A673 (cell line): ENCODE results near the gene PGGT1B. TPM values are rescaled to one million over a fixed set of nuclear protein-coding genes. Genes with fewer than 3 reads are reported as not detected.

ENCODE experiments used
- BruUV-seq: library from RNA; stranded (reverse); fragments of 400-500 nt; replicated peaks from 2 replicates; lab custom pipeline; 2021; lab: Mats Ljungman, UMichigan
- CTCF ChIA-PET: fragments of 300-600 bp; sonication (Branson Sonifier 250); formaldehyde crosslinking; loops from one replicate; lab custom pipeline; 2022; ENCODE audit warnings: antibody characterized with exemption; lab: Charles Lee
- POLR2A ChIA-PET: fragments of 300-600 bp; sonication (Branson Sonifier 250); formaldehyde crosslinking; loops from one replicate; lab custom pipeline; 2022; ENCODE audit warnings: antibody characterized with exemption; ENCODE audit not compliant: low non-redundant PET; lab: Charles Lee
- DNase-seq: peaks from one replicate; pipeline ENCODE4 v3.0.0-alpha.2; 2015; ENCODE audit warnings: low spot score
- H3K27ac ChIP-seq: fragments of 200-600 bp; sonication (generic); 2 replicates; pipeline ENCODE4 v1.5.1; 2016; ENCODE audit warnings: mixed run types, low read depth, mild to moderate bottlenecking, mixed read lengths, antibody characterized with exemption, low read length; ENCODE audit not compliant: poor library complexity, severe bottlenecking
- H3K27me3 ChIP-seq: fragments of 200-600 bp; sonication (generic); replicated peaks from 2 replicates; pipeline ENCODE4 v1.6.1; 2017; ENCODE audit warnings: mixed run types, low read depth, mild to moderate bottlenecking, mixed read lengths, antibody characterized with exemption, low read length; ENCODE audit not compliant: insufficient read depth, poor library complexity
- H3K36me3 ChIP-seq: fragments of 200-600 bp; sonication (generic); 2 replicates; pipeline ENCODE4 v1.6.1; 2016; ENCODE audit warnings: mixed run types, mild to moderate bottlenecking, mixed read lengths, antibody characterized with exemption, low read length; ENCODE audit not compliant: insufficient read depth, poor library complexity, severe bottlenecking
- H3K4me1 ChIP-seq: fragments of 200-600 bp; sonication (generic); 2 replicates; pipeline ENCODE4 v1.6.1; 2017; ENCODE audit warnings: mixed run types, mild to moderate bottlenecking, mixed read lengths, antibody characterized with exemption, low read length; ENCODE audit not compliant: insufficient read depth, poor library complexity, severe bottlenecking
- H3K4me3 ChIP-seq: fragments of 200-600 bp; sonication (generic); 2 replicates; pipeline ENCODE4 v1.5.1; 2016; ENCODE audit warnings: low read depth, mixed run types, mild to moderate bottlenecking, mixed read lengths, low read length; ENCODE audit not compliant: poor library complexity, severe bottlenecking
- H3K9me3 ChIP-seq: fragments of 200-600 bp; sonication (generic); 2 replicates; pipeline ENCODE4 v1.6.1; 2016; ENCODE audit warnings: mixed run types, low read depth, mild to moderate bottlenecking, mixed read lengths, antibody characterized with exemption, low read length; ENCODE audit not compliant: poor library complexity, severe bottlenecking
- EZH2 ChIP-seq: fragments of 200-600 bp; sonication (generic); IDR thresholded peaks from 2 replicates; pipeline ENCODE4 v1.6.1; 2017; ENCODE audit warnings: borderline replicate concordance, low read depth, mild to moderate bottlenecking, mixed read lengths, antibody characterized with exemption, low read length; ENCODE audit not compliant: poor library complexity, severe bottlenecking
- intact Hi-C: fragments of 100-400 bp; cut with micrococcal nuclease; formaldehyde crosslinking; loops from one replicate; pipeline ENCODE4 v1.10.0; 2022; ENCODE audit not compliant: unreplicated experiment
- total RNA-seq: library from RNA; stranded (reverse); gene quantifications from 2 replicates; pipeline ENCODE4 v1.2.3, GENCODE V29; 2021
- TF ChIP-seq, protein P1 (sequence below): fragments of 300-800, 200-600 bp; sonication (generic); conservative IDR thresholded peaks from 2 replicates; pipeline ENCODE4 v1.5.1; 2017; ENCODE audit warnings: low read depth, mild to moderate bottlenecking, antibody characterized with exemption, low read length, moderate library complexity, mixed read lengths

PGGT1B gene
- total RNA-seq, 1 experiment from 2014 or later: 43.0 TPM

DNA sequence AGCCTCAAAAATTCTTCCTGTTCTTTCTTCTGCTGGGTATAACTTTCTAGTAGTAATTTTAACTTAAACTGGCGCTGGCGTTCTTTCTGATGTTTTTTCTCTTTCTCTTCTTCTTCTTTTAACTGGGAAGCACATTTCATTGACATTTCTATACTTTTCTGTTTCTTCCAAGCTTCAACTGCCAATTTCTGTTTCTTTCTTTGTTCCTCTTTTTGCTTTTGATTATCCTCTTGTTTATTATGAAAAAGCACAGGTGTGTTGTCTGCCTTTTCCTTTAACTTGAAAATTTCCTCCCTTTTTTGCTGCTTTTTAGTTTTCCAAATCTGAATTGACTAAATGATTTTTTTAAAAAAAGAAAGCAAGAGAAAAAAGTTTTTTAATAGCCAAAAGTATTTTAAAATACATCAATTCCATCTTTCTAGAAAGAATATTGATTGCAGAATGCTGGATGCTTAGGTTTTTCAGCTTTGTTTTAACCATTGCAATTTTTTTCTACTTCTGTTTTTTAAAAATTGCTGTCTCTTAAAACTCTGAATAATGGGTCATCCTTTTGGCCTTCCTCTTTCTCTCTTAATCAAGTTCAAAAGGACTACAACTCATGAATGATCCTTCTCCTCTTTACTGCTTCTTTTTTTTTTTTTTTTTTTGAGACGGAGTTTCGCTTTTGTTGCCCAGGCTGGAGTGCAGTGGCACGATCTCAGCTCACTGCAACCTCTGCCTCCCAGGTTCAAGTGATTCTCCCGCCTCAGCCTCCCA lies 8.8 kb upstream of the PGGT1B start:
- no peak for DNase-seq
- no peak for TF ChIP-seq EZH2
- intact Hi-C loops: no loop called here
- no peak overlapping the region for H3K27ac ChIP-seq
- ChIA-PET POLR2A (no interaction called here), CTCF (no interaction called here)
- BruUV-seq: no TSS peak
- H3K9me3 ChIP-seq: no peaks in the 10 kb centered on the region
- H3K4me3 ChIP-seq: no peak overlapping the region
- H3K27me3 ChIP-seq: no peaks in the 10 kb centered on the region
- H3K4me1 ChIP-seq: no peaks in the 10 kb centered on the region
- H3K36me3 ChIP-seq: peaks cover 4% of the 10 kb centered on the region

DNA sequence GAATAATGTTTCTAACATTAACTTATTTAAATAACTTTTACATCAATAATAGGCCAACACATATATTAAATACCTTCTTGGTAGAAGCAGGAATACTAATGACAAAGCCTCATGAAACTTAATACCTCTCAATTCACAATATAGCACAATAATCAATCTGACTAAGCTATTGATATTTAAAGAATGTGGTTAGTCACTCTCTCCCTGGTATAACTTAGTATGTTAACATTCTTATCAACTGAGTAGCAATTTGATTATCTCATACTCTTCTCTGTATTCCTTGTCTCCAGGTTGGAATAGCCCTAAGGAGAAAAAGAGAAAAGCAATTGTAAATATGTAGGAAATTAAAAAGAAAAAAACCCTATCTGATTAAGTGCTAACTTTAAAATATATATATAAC lies 4.9 kb upstream of the PGGT1B start:
- H3K27me3 ChIP-seq: no peaks in the 10 kb centered on the region
- H3K27ac ChIP-seq: no peak overlapping the region
- no peaks in the 10 kb centered on the region for H3K4me1 ChIP-seq
- H3K36me3 ChIP-seq: no peaks in the 10 kb centered on the region
- H3K4me3 ChIP-seq: no peak overlapping the region
- ChIA-PET POLR2A (no interaction called here), CTCF (no interaction called here)
- no peaks in the 10 kb centered on the region for H3K9me3 ChIP-seq
- BruUV-seq: no TSS peak
- TF ChIP-seq, protein P1, sequence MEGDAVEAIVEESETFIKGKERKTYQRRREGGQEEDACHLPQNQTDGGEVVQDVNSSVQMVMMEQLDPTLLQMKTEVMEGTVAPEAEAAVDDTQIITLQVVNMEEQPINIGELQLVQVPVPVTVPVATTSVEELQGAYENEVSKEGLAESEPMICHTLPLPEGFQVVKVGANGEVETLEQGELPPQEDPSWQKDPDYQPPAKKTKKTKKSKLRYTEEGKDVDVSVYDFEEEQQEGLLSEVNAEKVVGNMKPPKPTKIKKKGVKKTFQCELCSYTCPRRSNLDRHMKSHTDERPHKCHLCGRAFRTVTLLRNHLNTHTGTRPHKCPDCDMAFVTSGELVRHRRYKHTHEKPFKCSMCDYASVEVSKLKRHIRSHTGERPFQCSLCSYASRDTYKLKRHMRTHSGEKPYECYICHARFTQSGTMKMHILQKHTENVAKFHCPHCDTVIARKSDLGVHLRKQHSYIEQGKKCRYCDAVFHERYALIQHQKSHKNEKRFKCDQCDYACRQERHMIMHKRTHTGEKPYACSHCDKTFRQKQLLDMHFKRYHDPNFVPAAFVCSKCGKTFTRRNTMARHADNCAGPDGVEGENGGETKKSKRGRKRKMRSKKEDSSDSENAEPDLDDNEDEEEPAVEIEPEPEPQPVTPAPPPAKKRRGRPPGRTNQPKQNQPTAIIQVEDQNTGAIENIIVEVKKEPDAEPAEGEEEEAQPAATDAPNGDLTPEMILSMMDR: no peak
- TF ChIP-seq EZH2: no peak
- intact Hi-C loops: no loop called here
- DNase-seq: no peak

DNA sequence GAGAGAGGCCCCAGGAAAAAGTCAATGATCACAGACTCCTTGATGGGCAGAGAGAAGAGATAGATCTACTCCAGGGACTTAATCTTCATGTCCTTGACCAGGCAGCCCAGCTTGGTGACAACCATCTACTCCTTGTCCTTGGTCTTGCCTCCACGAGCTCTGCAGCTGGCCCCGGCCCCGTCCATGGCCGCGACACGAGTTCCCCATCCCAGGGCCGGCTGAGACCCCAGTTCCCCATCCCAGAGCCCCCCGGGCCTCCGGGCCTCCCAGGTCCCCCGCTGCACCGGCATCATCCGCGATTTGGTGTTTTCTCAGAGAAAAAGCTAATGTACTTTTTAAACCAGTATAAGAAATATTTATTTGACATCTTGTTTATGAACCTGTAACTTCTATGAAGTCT lies 2.5 kb upstream of the PGGT1B start:
- Histone ChIP-seq H3K27me3 (no peaks in the 10 kb centered on the region), H3K4me3 (no peak overlapping the region), H3K36me3 (no peaks in the 10 kb centered on the region), H3K9me3 (no peaks in the 10 kb centered on the region), H3K27ac (no peak overlapping the region), H3K4me1 (peaks cover 9% of the 10 kb centered on the region)
- no peak for DNase-seq
- intact Hi-C loops: no loop called here
- ChIA-PET CTCF (no interaction called here), POLR2A (no interaction called here)
- BruUV-seq: no TSS peak
- TF ChIP-seq, protein P1: no peak
- no peak for TF ChIP-seq EZH2

DNA sequence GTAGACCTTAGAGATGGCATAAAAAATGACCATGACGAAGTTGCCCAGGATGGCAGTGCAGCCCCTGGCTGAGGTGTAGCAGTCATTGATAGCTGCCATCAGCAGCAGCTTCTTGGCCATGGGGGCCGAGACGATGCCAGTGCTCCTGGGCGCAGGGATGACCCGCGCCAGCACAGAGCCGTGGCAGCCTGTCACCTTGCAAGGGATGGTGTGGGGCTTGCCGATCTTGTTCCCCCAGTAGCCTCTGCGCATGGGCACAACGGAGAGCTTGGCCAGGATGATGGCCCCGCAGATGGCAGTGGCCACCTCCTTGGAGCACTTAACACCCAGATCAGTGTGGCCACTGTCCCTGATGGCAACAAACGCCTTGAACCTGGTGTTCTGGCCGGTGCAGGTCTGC lies 2.1 kb upstream of the PGGT1B start:
- Histone ChIP-seq H3K27ac (no peak overlapping the region), H3K4me1 (peaks cover 9% of the 10 kb centered on the region), H3K36me3 (no peaks in the 10 kb centered on the region), H3K4me3 (no peak overlapping the region), H3K9me3 (no peaks in the 10 kb centered on the region), H3K27me3 (no peaks in the 10 kb centered on the region)
- intact Hi-C loops: no loop called here
- no peak for DNase-seq
- no peak for TF ChIP-seq EZH2
- TF ChIP-seq, protein P1: no peak
- ChIA-PET POLR2A (no interaction called here), CTCF (no interaction called here)
- no TSS peak for BruUV-seq
